Measurements from ENCODE around the gene HS6ST3.
"Not testable (repeated sequence)": the region's sequence is repeated elsewhere in the genome, so short reads cannot be mapped to it uniquely, and the experiment has no call there.

Gene HS6ST3

DNA sequence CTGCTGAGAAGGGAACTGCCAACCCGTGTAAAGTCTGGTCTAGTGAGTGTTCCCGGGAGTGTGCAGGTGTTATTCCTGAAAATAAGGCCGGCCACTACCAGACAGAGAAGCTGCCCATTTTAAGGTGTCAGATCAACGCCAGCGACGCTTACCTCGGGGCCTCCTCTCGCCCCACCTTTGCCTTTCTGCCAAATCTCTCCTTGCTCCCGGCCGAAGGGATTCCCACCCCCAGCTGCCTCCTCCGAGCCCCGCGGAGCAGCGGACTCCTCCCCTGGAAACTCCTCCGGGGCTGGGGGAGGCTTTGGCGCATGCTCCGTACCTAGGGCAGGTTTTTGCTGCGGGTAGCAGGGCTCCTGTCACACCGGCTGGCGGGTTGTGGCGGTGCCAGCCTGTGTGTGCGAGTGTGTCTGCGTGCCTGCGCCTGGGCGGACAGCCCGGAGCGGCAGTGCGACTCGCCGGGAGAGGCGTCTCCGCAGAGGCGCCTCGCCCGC is at the start of gene HS6ST3:
Gene HS6ST3 (plus strand): TSS at position 359 of the 491 bp plus-strand sequence.
- peak within 1 kb of the TSS; percentile 52 for H3K4me3 ChIP-seq (ENCODE audit: low read length)
- peak; percentile 3 for DNase-seq (ENCODE audit: low read depth)
- TF ChIP-seq, protein P1, sequence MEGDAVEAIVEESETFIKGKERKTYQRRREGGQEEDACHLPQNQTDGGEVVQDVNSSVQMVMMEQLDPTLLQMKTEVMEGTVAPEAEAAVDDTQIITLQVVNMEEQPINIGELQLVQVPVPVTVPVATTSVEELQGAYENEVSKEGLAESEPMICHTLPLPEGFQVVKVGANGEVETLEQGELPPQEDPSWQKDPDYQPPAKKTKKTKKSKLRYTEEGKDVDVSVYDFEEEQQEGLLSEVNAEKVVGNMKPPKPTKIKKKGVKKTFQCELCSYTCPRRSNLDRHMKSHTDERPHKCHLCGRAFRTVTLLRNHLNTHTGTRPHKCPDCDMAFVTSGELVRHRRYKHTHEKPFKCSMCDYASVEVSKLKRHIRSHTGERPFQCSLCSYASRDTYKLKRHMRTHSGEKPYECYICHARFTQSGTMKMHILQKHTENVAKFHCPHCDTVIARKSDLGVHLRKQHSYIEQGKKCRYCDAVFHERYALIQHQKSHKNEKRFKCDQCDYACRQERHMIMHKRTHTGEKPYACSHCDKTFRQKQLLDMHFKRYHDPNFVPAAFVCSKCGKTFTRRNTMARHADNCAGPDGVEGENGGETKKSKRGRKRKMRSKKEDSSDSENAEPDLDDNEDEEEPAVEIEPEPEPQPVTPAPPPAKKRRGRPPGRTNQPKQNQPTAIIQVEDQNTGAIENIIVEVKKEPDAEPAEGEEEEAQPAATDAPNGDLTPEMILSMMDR (conservative IDR thresholded peaks at IDR 0.05; ENCODE audit: low read length), result no peak

GRCh38 chr13:96041326-96042110 is 48.4 kb upstream of the HS6ST3 start:
- TF ChIP-seq, protein P1 (conservative IDR thresholded peaks at IDR 0.05; ENCODE audit: low read length), result no peak
- no peak for DNase-seq (ENCODE audit: low read depth)
- H3K4me3 ChIP-seq (ENCODE audit: low read length), result no peak overlapping the region

DNA sequence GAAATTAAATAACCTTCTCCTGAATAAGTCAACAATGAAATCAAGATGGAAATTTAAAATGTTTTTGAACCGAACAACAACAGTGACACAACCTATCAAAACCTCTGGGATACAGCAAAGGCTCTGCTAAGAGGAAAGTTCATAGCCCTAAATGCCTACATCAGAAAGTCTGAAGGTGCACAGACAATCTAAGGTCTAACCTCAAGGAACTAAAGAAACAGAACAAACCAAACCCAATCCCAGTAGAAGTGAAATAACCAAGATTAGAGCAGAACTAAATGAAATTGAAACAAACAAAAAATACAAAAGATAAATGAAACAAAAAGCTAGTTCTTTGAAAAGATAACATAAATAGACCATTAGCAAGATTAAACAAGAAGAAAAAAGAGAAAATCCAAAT is 45.7 kb upstream of the HS6ST3 start:
- no peak overlapping the region for H3K4me3 ChIP-seq (ENCODE audit: low read length)
- DNase-seq (ENCODE audit: low read depth), result no peak
- TF ChIP-seq, protein P1 (conservative IDR thresholded peaks at IDR 0.05; ENCODE audit: low read length), result no peak

- not testable (repeated sequence) for H3K4me3 ChIP-seq (ENCODE audit: low read length); DNase-seq (ENCODE audit: low read depth)
These were observed 43.3 kb upstream of the HS6ST3 start for GRCh38 chr13:96046449-96047126.

- not testable (repeated sequence) for DNase-seq (ENCODE audit: low read depth); H3K4me3 ChIP-seq (ENCODE audit: low read length)
These were observed 39.0 kb upstream of the HS6ST3 start for GRCh38 chr13:96050955-96051354.

DNA sequence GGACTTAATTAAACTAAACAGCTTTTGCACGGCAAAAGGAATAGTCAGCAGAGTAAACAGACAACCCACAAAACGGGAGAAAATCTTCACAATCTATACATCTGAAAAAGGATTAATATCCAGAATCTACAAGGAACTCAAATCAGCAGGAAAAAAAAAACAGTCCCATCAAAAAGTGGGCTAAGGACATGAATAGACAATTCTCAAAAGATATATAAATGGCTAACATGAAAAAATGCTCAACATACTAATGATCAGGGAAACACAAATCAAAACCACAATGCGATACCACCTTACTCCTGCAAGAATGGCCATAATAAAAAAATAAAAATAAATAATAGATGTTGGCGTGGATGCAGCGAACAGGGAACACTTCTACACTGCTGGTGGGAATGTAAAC is 38.4 kb upstream of the HS6ST3 start:
- H3K4me3 ChIP-seq (ENCODE audit: low read length); DNase-seq (ENCODE audit: low read depth): not testable (repeated sequence)

DNA sequence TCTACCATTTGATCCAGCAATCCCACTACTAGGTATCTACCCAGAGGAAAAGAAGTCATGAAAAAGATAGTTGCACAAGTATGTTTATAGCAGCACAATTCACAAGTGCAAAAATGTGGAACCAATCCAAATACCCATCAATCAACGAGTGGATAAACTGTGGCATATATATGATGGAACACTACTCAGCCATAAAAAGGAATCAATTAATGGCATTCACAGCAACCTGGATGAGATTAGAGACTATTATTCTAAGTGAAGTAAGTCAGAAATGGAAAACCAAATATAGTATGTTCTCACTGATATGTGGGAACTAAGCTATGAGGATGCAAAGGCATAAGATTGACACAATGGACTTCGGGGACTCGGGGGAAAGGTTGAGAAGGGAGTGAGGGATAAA is 38.0 kb upstream of the HS6ST3 start:
- not testable (repeated sequence) for H3K4me3 ChIP-seq (ENCODE audit: low read length)

DNA sequence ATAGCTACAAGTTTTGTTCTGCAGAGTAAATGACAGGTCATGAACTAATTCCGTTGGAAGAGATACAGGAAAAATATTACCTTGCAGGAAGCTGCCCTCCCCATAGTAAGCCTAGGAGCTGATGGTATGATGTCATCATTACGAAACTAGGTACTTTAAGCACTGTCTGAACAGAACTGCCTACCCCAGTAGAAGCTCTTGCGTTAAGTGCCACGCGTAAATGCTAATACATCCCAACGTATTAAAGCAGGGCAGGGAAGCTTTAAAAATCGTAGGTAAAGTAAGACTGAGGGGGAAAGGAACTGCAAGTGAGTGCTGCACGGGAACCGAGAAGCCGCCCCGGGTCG is 37.3 kb upstream of the HS6ST3 start:
- peak overlapping the region; percentile 99 for H3K4me3 ChIP-seq (ENCODE audit: low read length)
- TF ChIP-seq, protein P1 (conservative IDR thresholded peaks at IDR 0.05; ENCODE audit: low read length), result no peak
- DNase-seq (ENCODE audit: low read depth), result peak; percentile 64

More for the DNA sequence above, 38.0 kb upstream of the HS6ST3 start:
- not testable (repeated sequence) for DNase-seq (ENCODE audit: low read depth)

- H3K4me3 ChIP-seq (ENCODE audit: low read length), result peak within 1 kb of the TSS; percentile 99
- TF ChIP-seq, protein P1 (conservative IDR thresholded peaks at IDR 0.05; ENCODE audit: low read length), result no peak
These were observed 36.8 kb upstream of the HS6ST3 start, which contains the start of gene UGGT2 for GRCh38 chr13:96053003-96053703. Gene UGGT2, minus strand, starts transcription at chr13:96053401. Its CDS starts 89 bp downstream, at chr13:96053312.

More at GRCh38 chr13:96053003-96053703, 36.8 kb upstream of the HS6ST3 start, which contains the start of gene UGGT2:
- DNase-seq (ENCODE audit: low read depth), result peak; percentile 94

Data from AG10803 (cell line).